GM19324 (cell line): ENCODE data around the gene CISH.

Experiments used
- ATAC-seq: cut with Tn5 transposase; IDR thresholded peaks from one replicate; pipeline ENCODE4 v1.9.1; 2021; ENCODE audit warnings: mild to moderate bottlenecking, moderate library complexity; ENCODE audit not compliant: unreplicated experiment, low FRiP score

CISH gene, protein sequence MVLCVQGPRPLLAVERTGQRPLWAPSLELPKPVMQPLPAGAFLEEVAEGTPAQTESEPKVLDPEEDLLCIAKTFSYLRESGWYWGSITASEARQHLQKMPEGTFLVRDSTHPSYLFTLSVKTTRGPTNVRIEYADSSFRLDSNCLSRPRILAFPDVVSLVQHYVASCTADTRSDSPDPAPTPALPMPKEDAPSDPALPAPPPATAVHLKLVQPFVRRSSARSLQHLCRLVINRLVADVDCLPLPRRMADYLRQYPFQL

DNA sequence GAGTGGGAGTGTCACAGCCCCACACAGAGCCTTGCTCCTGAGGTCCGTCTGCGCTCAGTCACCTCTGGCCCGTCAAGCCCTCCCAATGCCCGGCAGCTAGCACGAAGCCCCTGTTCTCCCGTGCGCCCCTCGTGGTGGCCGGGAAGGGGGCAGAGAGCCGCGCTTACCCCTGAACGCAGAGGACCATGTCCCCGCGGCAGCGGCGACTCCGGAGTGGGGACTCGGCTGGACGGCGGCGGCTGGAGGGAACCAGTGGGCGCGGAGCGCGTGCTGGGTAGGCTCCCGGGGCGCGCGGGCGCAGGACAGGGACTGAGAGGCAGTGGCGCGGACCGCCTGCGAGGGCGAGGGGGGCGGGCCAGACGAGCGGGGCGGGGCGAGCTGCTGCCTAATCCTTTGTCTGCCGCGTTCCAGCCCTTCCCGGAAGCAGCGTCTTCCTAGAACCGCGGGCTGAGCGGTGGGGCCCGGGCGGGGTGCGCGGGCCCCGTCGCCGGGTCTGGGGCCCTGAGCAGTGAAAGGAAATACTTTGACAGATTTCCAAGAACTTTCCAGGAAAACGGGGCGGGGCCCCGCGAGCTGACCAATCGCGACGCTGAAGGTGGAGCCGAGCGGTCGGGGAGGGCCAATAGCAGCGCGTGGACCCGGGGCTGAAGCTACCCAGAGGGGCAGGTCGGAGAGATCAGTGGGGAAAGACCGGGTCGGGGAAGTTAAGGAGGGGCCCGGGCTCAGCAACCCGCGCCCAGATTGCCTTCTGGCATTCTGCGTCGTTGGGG lies at the start of gene CISH:
Gene CISH, minus strand, starts transcription at position 311 of the 770 bp plus-strand sequence. Its CDS starts 124 bp downstream, at position 187.
- peak; percentile 71 for ATAC-seq

DNA sequence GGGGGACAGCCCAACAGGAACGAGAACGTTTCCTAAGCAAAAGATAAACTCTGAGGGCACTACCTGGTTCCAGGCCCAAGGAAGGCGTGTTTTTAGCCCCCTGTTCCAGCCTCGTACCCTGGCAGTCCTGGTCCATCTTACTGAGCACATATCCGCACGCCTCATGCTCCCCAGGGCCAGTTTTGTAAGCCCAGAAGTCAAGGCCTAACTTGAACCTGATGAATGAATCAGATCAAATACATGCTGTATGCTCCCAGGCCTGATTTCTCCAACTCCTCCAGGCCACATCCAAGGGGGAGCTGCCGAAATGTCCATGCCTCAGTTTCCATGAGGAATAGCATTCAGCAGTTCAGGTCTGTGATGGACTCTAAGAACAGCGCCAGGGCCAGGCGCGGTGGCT lies 48.8 kb upstream of the CISH start:
- ATAC-seq: no peak

DNA sequence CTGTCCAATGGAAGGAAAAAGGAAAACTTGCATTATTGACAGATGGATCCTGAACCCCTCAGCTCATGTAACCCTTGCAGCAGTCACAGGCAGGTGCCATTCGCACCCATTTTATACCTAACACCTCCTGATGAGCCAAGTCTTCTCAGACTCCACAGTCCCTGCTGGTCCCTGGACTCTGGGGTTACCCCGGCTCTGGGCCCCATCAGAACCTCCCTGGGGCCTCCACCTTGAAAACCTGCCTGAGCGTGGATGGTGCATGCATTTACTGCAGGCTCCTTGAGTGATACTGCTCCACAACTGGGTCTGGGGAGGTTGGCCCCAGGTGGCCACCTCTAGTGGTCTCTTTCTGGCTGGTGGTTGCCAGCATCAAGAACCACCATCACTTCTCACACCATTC lies 47.3 kb upstream of the CISH start:
- ATAC-seq: no peak

DNA sequence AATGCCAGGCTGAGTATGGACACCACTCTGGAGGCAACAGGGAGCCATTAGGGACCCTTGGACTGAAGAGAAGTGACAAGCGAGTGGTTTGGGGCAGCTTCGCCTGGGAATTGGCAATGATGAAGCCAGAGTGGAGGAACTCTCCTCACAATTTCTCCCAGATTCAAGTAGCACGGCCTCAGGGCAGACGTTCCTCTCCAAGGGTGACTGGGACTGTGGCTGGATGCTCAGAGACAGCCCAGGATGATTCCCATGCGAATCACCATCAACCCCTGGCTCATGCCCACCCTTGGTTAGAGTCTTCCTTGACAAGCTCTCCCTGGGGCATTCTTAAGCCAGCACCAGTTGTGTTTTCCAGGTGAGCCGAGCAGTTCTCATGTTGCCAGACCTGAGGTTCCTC lies 46.8 kb upstream of the CISH start:
- no peak for ATAC-seq

DNA sequence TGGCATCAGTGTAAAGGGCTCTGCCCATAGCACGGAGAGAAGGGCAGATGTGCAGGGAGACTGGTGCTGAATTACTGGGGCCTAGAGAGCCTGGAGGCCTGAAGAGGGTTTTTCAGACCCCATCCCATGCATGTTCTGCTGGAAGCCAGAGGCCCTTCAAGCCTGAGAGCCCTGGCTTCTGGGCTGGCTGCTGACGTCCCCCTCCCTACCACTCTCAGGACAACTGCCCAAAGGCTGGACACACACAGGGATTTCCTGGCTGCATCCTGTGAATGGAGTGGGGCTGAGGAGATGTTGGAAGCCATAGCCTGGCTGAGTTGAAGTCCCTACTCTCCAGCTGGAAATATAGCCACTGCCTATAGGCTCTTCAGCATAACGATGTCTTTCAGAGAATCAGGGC lies 46.2 kb upstream of the CISH start:
- no peak for ATAC-seq

DNA sequence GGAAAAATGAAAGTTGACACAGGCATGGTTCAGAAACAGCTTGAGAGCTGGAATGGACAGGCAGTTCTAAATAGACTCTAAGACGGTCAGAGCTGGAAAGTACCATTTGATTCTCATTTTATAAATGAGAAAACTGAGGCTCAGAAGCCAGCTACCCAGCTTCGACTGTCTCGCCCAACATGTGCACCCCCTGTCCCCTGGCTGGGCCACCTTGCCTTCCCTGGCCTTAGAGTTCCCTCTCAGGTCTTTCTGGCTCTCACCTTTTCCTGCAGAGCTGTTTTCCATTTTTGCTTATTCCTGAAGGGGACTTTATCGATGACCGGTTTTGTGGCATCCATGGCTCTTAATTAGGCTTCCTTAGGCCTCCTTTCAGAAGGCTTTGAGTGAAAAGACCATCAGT lies 45.8 kb upstream of the CISH start:
- no peak for ATAC-seq

DNA sequence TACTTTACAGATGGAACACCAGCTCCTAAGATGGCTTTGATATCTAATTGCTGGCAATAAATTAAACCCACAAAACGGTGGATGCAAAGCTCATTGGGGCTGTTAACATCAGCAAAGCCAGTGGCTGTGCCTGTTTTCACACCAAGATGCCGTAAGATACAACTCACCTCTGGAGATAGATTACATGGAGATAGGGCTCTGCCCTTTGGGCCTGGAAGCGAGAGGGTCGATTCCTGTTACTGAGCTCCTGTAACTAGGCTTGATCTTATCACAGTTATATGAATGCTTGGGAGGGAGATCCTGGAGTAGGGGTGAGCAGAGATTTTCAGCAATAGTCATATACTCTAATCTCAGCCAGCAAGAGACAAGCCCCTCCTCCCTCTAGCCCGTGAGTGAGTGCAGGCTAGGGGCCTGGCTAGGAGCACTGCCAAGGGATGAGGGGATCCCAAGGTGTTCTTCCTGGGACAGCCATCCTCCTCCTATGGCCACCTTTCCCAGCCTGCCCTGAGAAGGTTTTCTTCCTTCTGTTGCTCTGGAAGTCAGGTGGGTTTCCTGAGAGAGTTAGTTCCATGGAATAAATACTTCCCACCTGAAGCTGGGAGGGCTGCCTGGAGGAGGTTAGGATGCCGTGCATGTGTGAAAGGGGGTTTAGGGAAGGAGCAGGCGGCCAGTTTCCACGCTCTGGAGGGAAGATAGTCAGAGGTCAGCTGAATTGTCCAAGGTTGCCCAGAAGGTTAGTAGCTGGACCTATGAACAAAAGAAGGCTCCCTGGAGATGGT lies 45.0 kb upstream of the CISH start:
- ATAC-seq: no peak

DNA sequence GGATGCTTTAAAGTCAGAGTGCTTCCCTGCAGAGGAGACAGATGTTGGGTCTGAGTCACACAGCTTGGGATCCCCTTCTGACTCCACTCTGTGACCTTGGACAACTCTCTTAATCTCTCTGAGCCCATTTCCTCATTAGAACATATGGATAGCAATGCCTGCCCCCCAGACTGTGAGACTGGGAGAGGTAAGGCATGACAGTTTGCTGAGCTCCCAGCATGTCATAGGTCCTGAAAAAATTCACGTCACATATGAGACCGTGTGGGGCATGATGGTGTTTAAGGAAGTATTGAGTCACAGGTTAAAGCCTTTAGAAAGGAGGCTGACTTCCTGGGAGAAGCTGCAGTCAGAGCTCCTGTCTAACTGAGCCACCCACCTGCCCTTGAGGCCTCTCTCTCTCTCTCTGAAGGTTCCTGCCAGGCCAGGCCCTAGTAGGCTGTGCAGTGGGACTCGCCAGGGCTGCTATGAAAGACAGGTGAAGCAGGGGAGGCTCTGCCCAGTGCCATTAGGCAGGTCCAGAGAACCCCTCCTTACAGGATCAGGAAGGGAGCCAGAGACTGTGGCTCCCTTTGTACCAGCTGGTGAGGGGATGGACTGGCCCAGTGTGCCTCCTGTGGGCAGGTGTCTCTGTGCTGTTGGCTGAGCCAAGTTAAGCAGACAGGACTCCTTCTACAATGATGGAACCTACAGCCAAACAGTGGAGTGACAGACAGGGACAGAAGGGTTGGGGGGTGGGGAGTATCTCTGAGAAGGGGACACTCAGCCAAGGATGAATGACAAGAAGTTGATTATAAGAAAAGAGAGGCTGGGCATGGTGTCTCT lies 43.6 kb upstream of the CISH start:
- no peak for ATAC-seq

DNA sequence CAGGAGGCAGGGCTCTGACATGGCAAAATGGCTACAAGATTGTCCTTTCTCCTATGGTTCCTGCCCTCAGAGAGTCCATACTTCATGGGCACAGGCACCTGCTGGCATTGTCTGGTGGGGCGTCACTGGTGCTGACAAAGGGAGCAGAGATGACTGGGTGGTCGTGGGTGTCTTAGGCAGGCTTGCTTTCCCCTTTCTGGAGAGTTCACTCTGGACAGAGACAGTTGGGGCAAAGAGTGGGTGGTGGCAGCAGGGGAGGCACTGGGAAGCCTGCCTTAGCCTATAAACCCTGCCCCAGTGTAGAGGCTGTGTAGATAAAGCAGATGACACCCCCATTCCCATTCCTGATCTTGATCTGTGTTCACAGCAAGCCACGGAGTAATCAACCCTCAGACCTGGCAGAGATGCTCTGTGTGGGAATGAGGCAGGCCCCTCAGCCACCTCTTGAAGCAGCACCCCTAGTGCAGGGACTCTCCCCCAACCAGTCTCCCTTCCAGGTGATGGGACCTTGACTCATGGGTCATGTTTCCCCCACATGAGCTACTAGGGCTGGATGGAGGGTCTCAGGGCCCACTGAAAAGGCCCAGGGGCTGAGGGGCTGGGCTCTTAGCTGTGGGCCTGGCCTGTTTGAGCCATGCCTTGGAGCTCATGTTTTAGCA lies 42.5 kb upstream of the CISH start:
- no peak for ATAC-seq

DNA sequence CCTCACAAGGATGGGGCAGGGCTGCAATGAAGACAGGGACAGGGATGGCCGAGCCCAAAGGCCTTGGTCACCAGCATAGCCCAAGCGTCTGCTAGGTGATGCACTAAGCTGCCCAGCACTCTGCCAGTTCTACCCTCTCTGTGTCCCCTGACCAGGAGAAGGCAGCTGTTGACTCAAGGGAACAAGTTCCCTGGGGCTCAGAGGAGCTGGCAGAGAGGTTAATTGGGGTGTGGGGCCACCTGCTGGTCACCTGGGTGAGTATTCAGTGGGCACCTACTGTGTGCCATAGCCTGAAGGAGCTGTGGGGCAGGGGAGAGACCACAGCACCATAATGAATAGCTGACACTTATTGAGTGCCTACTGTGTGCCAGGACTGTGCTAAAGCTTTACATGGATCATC lies 41.1 kb upstream of the CISH start:
- no peak for ATAC-seq

DNA sequence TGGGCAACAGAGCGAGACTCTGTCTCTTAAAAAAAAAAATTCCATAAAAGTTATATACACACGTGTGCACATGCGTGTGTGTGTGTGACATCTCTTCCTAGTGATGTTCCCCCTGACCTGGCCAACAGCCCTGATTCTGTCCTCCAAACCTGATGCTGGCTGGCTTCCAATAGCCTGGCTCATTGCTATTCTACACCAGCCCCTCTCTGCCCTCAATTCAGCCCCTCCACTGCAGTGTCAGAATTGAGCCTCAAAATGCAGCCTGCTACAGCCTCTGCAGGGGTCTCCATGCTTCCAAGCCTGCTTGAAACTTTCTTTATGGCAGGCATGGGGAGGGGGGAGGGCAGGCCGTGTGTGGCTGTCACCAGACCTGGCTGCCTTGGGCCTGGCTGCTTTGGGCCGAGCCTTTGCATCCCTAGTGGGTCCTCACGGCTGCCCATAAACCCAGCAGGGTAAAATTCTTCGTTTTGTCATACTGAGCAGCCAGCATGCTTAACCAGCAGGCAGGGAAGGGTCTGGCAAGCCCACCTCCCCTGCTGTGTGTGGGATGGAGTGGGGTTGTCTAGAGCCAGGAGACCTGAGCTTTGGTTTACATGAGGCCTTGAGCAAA lies 40.5 kb upstream of the CISH start:
- no peak for ATAC-seq

DNA sequence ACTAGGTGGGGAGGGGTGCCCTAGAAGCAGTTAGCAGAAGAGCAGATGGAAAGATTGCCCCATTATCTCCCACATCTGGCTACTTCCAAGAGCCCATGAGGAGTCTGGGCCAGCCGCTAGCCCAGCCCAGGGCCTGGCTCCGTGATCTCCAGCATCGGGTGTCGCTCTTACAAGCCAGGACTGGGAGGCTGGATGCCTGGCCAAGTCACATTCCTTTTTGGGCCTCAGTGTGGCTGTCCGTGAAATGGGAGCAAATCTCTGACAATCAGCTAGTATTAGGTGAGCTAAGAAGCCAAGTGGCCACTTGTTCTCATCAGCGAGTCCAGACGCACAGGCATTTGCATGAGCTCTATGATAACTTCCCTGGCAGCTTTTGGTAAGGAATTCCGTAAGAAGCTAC lies 39.9 kb upstream of the CISH start:
- no peak for ATAC-seq

DNA sequence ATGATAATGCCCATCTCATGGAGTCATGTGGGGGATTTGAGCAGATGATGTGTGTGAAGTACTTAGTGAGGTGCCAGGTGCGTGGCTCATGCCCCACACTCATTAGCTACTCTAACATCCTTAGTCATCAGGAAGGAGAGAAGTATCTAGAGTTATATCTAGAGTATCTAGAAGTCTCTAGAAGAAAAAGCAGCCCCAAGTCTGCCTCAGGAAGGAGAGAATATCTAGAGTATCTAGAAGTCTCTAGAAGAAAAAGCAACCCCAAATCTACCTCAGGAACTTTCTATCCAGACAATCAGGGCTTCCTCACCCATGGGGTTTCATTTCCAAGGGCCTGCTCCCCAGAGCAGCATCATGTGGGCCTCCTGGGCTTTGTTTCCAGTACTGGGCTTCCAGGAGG lies 38.4 kb upstream of the CISH start:
- ATAC-seq: no peak

DNA sequence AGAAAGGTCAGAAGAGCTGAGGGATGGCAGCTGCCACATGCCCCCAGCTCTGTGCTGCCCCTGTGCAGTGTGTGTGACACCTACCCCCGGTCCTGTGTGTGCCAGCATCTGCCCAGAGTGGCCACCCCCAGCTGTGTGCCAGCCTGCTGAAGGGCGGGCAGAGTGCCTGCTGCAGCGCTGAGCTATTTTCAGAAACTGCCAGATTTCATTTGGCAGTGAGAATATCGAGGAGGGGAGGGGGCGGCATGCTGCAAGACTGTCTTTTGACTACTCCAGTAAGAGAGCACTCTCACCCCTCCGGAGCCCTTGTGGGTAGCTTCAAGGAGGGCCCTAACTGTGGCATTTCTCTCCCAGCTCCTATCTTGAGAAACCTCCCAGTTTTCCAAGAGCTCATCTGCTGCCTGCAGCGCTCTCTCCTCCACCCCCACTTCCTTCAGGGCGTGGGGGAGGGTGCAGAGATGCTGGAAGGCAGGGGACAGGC lies 37.9 kb upstream of the CISH start:
- no peak for ATAC-seq

DNA sequence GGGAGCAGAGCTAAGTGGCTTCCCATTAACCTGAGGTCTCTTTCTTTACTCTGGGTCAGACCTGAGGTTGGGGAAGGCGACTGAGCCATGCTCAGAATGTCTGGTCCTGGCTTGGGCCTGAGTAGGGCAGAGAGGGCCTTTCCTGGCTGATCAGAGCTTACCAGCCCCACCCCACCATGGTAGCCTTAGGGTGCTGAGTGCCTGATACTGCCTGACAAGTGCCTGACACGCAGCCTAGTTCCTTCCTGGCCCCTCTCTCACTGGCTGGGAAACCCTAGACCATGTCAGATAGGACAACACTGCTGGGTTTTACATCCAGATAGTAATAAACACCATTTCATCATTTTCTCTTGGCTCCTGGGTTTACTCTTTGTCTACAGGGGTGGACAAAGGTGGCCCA lies 37.4 kb upstream of the CISH start:
- ATAC-seq: no peak

DNA sequence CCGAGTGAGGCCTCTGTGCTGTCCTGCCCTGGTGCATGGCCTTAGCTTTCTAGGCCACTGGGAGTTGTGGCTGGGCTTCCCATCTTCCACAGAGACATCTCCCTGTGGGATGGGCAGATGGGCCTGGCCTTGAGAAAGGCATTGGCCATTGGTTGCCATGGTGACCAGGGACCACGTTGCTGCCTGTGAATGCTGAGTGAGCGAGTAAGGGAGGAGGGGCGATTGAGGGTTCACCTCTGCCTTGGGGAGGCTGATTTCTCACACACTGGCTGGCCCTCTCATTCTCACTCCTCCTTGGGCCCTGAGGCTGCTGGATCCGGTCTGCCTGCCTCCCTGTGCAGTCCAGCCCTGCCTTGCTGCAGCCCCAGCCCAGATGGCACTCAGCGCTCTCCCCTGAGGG lies 36.7 kb upstream of the CISH start:
- no peak for ATAC-seq

DNA sequence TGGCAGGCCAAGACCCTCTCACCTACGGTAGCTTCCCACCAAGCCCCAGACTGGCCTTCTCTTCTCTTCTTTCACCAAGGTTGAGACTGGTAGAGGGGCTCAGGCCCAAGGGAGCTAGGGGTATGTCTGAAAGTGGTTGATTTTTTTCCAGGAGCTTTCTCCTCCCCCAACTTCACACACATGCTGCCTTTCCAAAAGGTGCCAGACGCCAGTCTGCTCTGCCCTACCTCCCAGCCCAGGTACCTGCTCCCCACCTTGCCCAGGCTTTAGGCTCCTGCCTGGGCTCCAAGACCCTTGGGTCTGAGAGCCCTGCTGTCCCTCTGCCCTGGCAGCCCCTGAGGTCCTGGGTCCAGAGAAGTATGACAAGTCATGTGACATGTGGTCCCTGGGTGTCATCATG lies 33.8 kb upstream of the CISH start:
- no peak for ATAC-seq

DNA sequence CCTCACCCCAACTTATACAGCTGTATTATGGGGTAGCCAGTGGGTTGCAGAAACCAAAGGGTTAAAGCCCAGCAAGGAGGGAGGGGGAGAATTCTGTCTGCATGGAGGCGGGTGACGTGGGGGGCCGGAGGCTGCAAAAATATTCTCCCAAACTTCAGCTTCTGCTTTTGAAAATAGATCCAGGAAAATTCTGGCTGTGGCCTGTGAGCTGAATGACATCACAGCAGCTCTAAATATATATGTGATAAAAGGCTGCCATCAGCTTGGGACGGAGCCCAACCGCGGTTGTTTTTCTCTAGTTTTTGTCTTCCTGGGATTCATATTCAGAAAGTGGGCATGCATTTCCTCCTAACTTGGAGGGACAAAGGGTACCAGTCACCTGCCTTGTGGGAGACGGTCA lies 33.0 kb upstream of the CISH start:
- no peak for ATAC-seq

DNA sequence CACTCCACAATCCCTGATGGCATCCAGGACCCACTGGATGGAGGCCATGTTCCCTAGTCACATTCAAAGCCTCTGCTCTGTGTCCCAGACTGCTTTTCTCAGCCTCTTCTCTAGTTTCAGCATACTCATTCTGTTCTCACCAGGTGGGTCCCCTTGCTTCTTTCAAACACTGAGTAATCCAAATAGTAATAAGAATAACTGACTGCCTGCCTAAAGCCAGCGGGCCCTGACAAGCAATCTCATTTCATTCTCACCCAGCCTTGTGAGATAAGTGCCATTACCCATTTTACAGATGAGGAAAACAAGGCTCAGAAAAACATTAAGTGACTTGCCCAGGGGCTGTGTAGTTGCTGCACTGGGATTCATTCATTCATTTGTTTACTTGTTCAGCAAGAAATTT lies 30.8 kb upstream of the CISH start:
- ATAC-seq: no peak

DNA sequence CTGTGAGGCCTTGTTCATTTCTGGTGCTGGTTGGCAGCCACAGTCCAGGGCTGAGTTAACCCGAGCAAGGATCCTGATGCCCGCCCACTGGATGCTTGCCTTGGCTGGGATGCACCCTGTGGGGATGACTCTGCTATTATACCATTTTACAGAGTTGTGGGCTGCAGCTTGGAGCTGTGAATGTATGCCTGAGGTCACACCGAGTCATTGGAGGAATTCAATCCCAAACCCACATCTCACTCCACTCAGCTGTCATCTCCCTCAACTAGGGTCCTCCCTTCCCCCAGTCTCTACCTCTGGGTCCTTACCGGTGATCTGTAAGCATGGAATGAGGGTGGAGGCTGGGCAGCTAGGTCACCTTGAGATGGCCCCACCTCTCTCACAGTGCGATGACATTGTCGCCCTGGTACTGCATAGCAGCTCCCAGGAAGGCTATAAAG lies 27.5 kb upstream of the CISH start:
- no peak for ATAC-seq
